ENCODE measurements around the gene MORN3.
A peak's percentile ranks its signal among the peaks of the same experiment; 100 is the strongest.
"Not testable (repeated sequence)": the region's sequence is repeated elsewhere in the genome, so short reads cannot be mapped to it uniquely, and the experiment has no call there.

The MORN3 gene

GRCh38 chr12:121638298-121639202, 30.9 kb downstream of the MORN3 start:
- DNase-seq (ENCODE audit: low read depth), result no peak

- DNase-seq (ENCODE audit: low read depth), result no peak
Observed at GRCh38 chr12:121637231-121637914, 32.1 kb downstream of the MORN3 start.

- DNase-seq (ENCODE audit: low read depth), result no peak
Observed at GRCh38 chr12:121634836-121635235, 34.6 kb downstream of the MORN3 start.

GRCh38 chr12:121633833-121634196, 35.6 kb downstream of the MORN3 start:
- not testable (repeated sequence) for DNase-seq (ENCODE audit: low read depth)

- DNase-seq (ENCODE audit: low read depth), result no peak
Observed at GRCh38 chr12:121632069-121632970, 37.1 kb downstream of the MORN3 start.

- no peak for DNase-seq (ENCODE audit: low read depth)
Observed at GRCh38 chr12:121630791-121631355, 38.6 kb downstream of the MORN3 start.

GRCh38 chr12:121628536-121628935, 40.9 kb downstream of the MORN3 start:
- no peak for DNase-seq (ENCODE audit: low read depth)

GRCh38 chr12:121628037-121628436, 41.4 kb downstream of the MORN3 start:
- no peak for DNase-seq (ENCODE audit: low read depth)

GRCh38 chr12:121626853-121627640, 42.4 kb downstream of the MORN3 start:
- peak; percentile 90 for DNase-seq (ENCODE audit: low read depth)

GRCh38 chr12:121626087-121626852, 43.2 kb downstream of the MORN3 start, which contains the start of gene ORAI1:
TSS of gene ORAI1 (plus strand) at chr12:121626530.
- DNase-seq (ENCODE audit: low read depth), result peak; percentile 93

GRCh38 chr12:121620333-121620891, 49.0 kb downstream of the MORN3 start:
- DNase-seq (ENCODE audit: low read depth), result no peak

GRCh38 chr12:121618659-121619233, 50.7 kb downstream of the MORN3 start:
- no peak for DNase-seq (ENCODE audit: low read depth)

GRCh38 chr12:121614872-121615467, 54.5 kb downstream of the MORN3 start:
- no peak for DNase-seq (ENCODE audit: low read depth)

- DNase-seq (ENCODE audit: low read depth), result no peak
Observed at GRCh38 chr12:121613462-121613861, 56.0 kb downstream of the MORN3 start.

- DNase-seq (ENCODE audit: low read depth), result no peak
Observed at GRCh38 chr12:121611306-121611705, 58.1 kb downstream of the MORN3 start.

GRCh38 chr12:121610239-121611149, 59.0 kb downstream of the MORN3 start:
- no peak for DNase-seq (ENCODE audit: low read depth)

GRCh38 chr12:121608301-121608700, 61.2 kb downstream of the MORN3 start:
- no peak for DNase-seq (ENCODE audit: low read depth)

GRCh38 chr12:121603581-121603980, 65.9 kb downstream of the MORN3 start:
- no peak for DNase-seq (ENCODE audit: low read depth)
